GM10248 (cell line): ENCODE data around the gene MROH9.

Experiments used
- CTCF ChIA-PET: fragments of 300-600 bp; sonication (Branson Sonifier 250); formaldehyde crosslinking; extraction: SDS; loops from one replicate; lab custom pipeline; 2021; ENCODE audit warnings: antibody characterized with exemption; lab: Yijun Ruan, JAX
- POLR2A ChIA-PET: fragments of 350-650 bp; sonication (Branson Sonifier 250); formaldehyde crosslinking; extraction: SDS; loops from one replicate; lab custom pipeline; 2020; ENCODE audit warnings: antibody characterized with exemption; lab: Yijun Ruan, JAX
- DNase-seq: peaks from one replicate; pipeline ENCODE4 v3.0.0; 2012; ENCODE audit errors: extremely low spot score
- TF ChIP-seq, protein P1 (sequence below): IDR thresholded peaks from 2 replicates; pipeline ENCODE4 v1.5.1; 2012; ENCODE audit warnings: mild to moderate bottlenecking, low read depth; ENCODE audit errors: extremely low read depth, missing control alignments, control extremely low read depth

The MROH9 gene

DNA sequence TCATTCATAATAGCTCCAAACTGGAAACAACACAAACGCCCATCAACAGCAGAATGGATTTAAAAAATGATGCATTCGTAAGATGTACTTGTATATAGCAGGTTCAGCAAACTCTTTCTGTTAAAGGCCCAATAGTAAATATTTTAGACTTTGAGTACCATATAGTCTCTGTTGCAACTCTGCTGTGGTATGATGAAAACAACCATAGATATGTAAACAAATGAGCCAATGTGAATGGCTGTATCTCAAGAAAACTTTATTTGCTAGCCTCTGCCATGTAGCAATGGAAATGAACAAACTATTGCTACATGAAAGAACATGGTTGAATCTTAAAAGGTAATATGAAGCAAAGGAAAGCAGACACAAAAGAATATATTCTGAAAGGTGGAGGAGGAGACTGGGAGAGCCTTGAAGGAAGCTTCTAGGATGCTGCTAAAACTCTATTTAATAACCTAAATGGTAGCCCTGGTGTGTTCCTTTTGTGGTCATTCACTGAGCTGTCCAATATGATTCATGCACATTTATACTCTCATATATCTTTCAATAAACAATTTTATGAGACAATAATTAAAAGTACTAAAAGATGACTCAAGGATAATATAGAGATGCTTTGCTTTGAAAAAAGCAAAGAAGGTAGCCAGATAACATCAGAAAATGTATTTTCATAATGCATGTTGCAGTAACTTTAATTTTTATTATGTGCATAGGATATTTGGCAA is 126.2 kb downstream of the MROH9 start:
- CTCF ChIA-PET = no interaction called here
- POLR2A ChIA-PET = no interaction called here
- DNase-seq = no peak
- TF ChIP-seq, protein P1, sequence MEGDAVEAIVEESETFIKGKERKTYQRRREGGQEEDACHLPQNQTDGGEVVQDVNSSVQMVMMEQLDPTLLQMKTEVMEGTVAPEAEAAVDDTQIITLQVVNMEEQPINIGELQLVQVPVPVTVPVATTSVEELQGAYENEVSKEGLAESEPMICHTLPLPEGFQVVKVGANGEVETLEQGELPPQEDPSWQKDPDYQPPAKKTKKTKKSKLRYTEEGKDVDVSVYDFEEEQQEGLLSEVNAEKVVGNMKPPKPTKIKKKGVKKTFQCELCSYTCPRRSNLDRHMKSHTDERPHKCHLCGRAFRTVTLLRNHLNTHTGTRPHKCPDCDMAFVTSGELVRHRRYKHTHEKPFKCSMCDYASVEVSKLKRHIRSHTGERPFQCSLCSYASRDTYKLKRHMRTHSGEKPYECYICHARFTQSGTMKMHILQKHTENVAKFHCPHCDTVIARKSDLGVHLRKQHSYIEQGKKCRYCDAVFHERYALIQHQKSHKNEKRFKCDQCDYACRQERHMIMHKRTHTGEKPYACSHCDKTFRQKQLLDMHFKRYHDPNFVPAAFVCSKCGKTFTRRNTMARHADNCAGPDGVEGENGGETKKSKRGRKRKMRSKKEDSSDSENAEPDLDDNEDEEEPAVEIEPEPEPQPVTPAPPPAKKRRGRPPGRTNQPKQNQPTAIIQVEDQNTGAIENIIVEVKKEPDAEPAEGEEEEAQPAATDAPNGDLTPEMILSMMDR = no peak

- no peak for DNase-seq
- ChIA-PET CTCF (no interaction called here), POLR2A (no interaction called here)
- TF ChIP-seq, protein P1 = no peak
Observed at GRCh38 chr1:171062902-171063301, 127.6 kb downstream of the MROH9 start.

- no peak for DNase-seq
- TF ChIP-seq, protein P1 = no peak
- CTCF ChIA-PET = interaction anchor here (1.2 kb wide), 1 partner anchor 27 kb away, joined by 3 read pairs; no protein-coding TSS in a partner anchor
- POLR2A ChIA-PET = no interaction called here
Observed at GRCh38 chr1:171075041-171075440, 139.7 kb downstream of the MROH9 start.

- TF ChIP-seq, protein P1 = no peak
- ChIA-PET CTCF (interaction anchor here (0.9 to 3.0 kb wide), 7 partner anchors 9 to 634 kb away, joined by 3 to 16 read pairs (median 3); partner anchors contain the start of genes FMO3 and FMO4), POLR2A (no interaction called here)
- no peak for DNase-seq
Observed at GRCh38 chr1:171081314-171081753, 146.0 kb downstream of the MROH9 start.

DNA sequence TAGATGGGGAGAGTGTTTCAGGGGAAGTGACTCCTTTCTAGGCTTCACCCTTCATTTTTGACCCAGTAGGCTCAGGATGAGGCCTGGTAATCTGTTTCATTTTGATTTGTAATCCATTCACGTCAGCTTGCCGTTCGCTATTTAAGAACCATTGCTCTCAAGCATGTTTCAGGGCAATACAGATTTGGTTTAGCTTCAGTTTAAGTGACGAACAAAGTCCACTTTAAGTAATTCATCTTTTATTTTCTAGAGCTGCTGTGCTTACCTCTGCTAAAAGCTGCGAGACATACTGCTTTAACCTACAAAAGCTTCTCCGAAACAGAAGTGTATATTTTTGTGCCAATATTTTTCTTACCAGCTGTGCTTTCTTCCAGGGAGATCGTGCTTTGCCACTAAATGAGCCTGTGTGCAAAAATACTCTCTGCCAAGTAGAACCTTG is 146.4 kb downstream of the MROH9 start:
- ChIA-PET POLR2A (no interaction called here), CTCF (interaction anchor here (0.9 to 3.0 kb wide), 7 partner anchors 9 to 634 kb away, joined by 3 to 16 read pairs (median 3); partner anchors contain the start of genes FMO3 and FMO4)
- TF ChIP-seq, protein P1 = no peak
- no peak for DNase-seq

- ChIA-PET POLR2A (no interaction called here), CTCF (interaction anchor here (0.9 to 3.0 kb wide), 3 partner anchors 144 to 231 kb away, joined by 3 to 16 read pairs (median 3); no protein-coding TSS in a partner anchor)
- TF ChIP-seq, protein P1 = no peak
- no peak for DNase-seq
Observed at GRCh38 chr1:171082606-171083005, 147.3 kb downstream of the MROH9 start.
